Measurements from ENCODE around the gene RUNX1. TPM values are rescaled to one million over a fixed set of nuclear protein-coding genes. Genes with fewer than 3 reads are reported as not detected.

The RUNX1 gene
- total and polyA plus RNA-seq, 2 donors = 18.5 to 29.6 TPM

- H3K36me3 ChIP-seq (ENCODE audit: control insufficient read depth in 2 of 2, insufficient read depth in 2 of 2, low read length in 1 of 2) = peaks cover 4% of the 10 kb centered on the region in 2 donors
- under 1% methylated on average over 45 of the region's 45 CpGs for WGBS
- peak overlapping the region; percentile 71 to 81 for H3K4me3 ChIP-seq (ENCODE audit: low read length in 2 of 2)
- peak overlapping the region; percentile 87 to 93 for H3K27ac ChIP-seq (ENCODE audit: low read depth in 1 of 2, low read length in 1 of 2)
- H3K27me3 ChIP-seq (ENCODE audit: control insufficient read depth in 2 of 2, insufficient read depth in 1 of 2, low read length in 1 of 2) = peaks cover 0 to 19% of the 10 kb centered on the region in 2 donors
- peaks cover 22 to 55% of the 10 kb centered on the region in 2 donors for H3K4me1 ChIP-seq (ENCODE audit: control insufficient read depth in 2 of 2, insufficient read depth in 2 of 2, low read length in 2 of 2)
- H3K9me3 ChIP-seq (ENCODE audit: control insufficient read depth in 2 of 2, insufficient read depth in 1 of 2, low read length in 1 of 2) = no peaks in the 10 kb centered on the region
- DNase-seq (ENCODE audit: low read depth in 6 of 9, low spot score in 9 of 9) = peak in 2 of 9 donors; percentile 45 to 76
Observed at GRCh38 chr21:34889320-34889675, 159.8 kb downstream of the RUNX1 start.

- Histone ChIP-seq H3K27ac (ENCODE audit: low read depth in 1 of 2, low read length in 1 of 2) (peak overlapping the region; percentile 87 to 93), H3K4me3 (ENCODE audit: low read length in 2 of 2) (peak overlapping the region; percentile 71 to 81), H3K4me1 (ENCODE audit: control insufficient read depth in 2 of 2, insufficient read depth in 2 of 2, low read length in 2 of 2) (peaks cover 22 to 52% of the 10 kb centered on the region in 2 donors), H3K9me3 (ENCODE audit: control insufficient read depth in 2 of 2, insufficient read depth in 1 of 2, low read length in 1 of 2) (no peaks in the 10 kb centered on the region), H3K27me3 (ENCODE audit: control insufficient read depth in 2 of 2, insufficient read depth in 1 of 2, low read length in 1 of 2) (peaks cover 0 to 19% of the 10 kb centered on the region in 2 donors), H3K36me3 (ENCODE audit: control insufficient read depth in 2 of 2, insufficient read depth in 2 of 2, low read length in 1 of 2) (peaks cover 4 to 7% of the 10 kb centered on the region in 2 donors)
- under 1% methylated on average over 96 of the region's 96 CpGs for WGBS
- DNase-seq (ENCODE audit: low read depth in 6 of 9, low spot score in 9 of 9) = peak in 7 of 9 donors; percentile 56 to 86 (median 67)
Observed at GRCh38 chr21:34888569-34889319, 160.4 kb downstream of the RUNX1 start.

GRCh38 chr21:34887725-34888568, 161.2 kb downstream of the RUNX1 start:
- no peaks in the 10 kb centered on the region for H3K9me3 ChIP-seq (ENCODE audit: control insufficient read depth in 2 of 2, insufficient read depth in 1 of 2, low read length in 1 of 2)
- H3K4me3 ChIP-seq (ENCODE audit: low read length in 2 of 2) = peak overlapping the region; percentile 52 to 81
- H3K36me3 ChIP-seq (ENCODE audit: control insufficient read depth in 2 of 2, insufficient read depth in 2 of 2, low read length in 1 of 2) = peaks cover 4 to 11% of the 10 kb centered on the region in 2 donors
- peaks cover 0 to 19% of the 10 kb centered on the region in 2 donors for H3K27me3 ChIP-seq (ENCODE audit: control insufficient read depth in 2 of 2, insufficient read depth in 1 of 2, low read length in 1 of 2)
- WGBS = under 1% methylated on average over 40 of the region's 40 CpGs
- H3K4me1 ChIP-seq (ENCODE audit: control insufficient read depth in 2 of 2, insufficient read depth in 2 of 2, low read length in 2 of 2) = peaks cover 22 to 58% of the 10 kb centered on the region in 2 donors
- peak in 8 of 9 donors; percentile 56 to 87 (median 69) for DNase-seq (ENCODE audit: low read depth in 6 of 9, low spot score in 9 of 9)
- H3K27ac ChIP-seq (ENCODE audit: low read depth in 1 of 2, low read length in 1 of 2) = peak overlapping the region; percentile 86 to 87

- H3K4me1 ChIP-seq (ENCODE audit: control insufficient read depth in 2 of 2, insufficient read depth in 2 of 2, low read length in 2 of 2) = peaks cover 22 to 61% of the 10 kb centered on the region in 2 donors
Observed at GRCh38 chr21:34887105-34887442, 162.0 kb downstream of the RUNX1 start.

GRCh38 chr21:34886240-34887104, 162.6 kb downstream of the RUNX1 start:
- no peaks in the 10 kb centered on the region for H3K9me3 ChIP-seq (ENCODE audit: control insufficient read depth in 2 of 2, insufficient read depth in 1 of 2, low read length in 1 of 2)
- peaks cover 4 to 16% of the 10 kb centered on the region in 2 donors for H3K36me3 ChIP-seq (ENCODE audit: control insufficient read depth in 2 of 2, insufficient read depth in 2 of 2, low read length in 1 of 2)
- peaks cover 0 to 19% of the 10 kb centered on the region in 2 donors for H3K27me3 ChIP-seq (ENCODE audit: control insufficient read depth in 2 of 2, insufficient read depth in 1 of 2, low read length in 1 of 2)
- H3K4me3 ChIP-seq (ENCODE audit: low read length in 2 of 2) = peak overlapping the region; percentile 52 to 81
- DNase-seq (ENCODE audit: low read depth in 6 of 9, low spot score in 9 of 9) = peak in 2 of 9 donors; percentile 40 to 69
- H3K27ac ChIP-seq (ENCODE audit: low read depth in 1 of 2, low read length in 1 of 2) = peak overlapping the region; percentile 33 to 72
- 5% methylated on average over 56 of the region's 56 CpGs for WGBS
- H3K4me1 ChIP-seq (ENCODE audit: control insufficient read depth in 2 of 2, insufficient read depth in 2 of 2, low read length in 2 of 2) = peaks cover 22 to 59% of the 10 kb centered on the region in 2 donors

More at GRCh38 chr21:34887105-34887442, 162.0 kb downstream of the RUNX1 start:
- 6% methylated on average over 15 of the region's 15 CpGs for WGBS
- Histone ChIP-seq H3K27me3 (ENCODE audit: control insufficient read depth in 2 of 2, insufficient read depth in 1 of 2, low read length in 1 of 2) (peaks cover 0 to 19% of the 10 kb centered on the region in 2 donors), H3K9me3 (ENCODE audit: control insufficient read depth in 2 of 2, insufficient read depth in 1 of 2, low read length in 1 of 2) (no peaks in the 10 kb centered on the region), H3K36me3 (ENCODE audit: control insufficient read depth in 2 of 2, insufficient read depth in 2 of 2, low read length in 1 of 2) (peaks cover 4 to 15% of the 10 kb centered on the region in 2 donors), H3K27ac (ENCODE audit: low read depth in 1 of 2, low read length in 1 of 2) (peak overlapping the region; percentile 72 to 86), H3K4me3 (ENCODE audit: low read length in 2 of 2) (peak overlapping the region; percentile 52 to 81)
- peak in 1 of 9 donors; percentile 53 for DNase-seq (ENCODE audit: low read depth in 6 of 9, low spot score in 9 of 9)

GRCh38 chr21:34885626-34886239, 163.4 kb downstream of the RUNX1 start:
- Histone ChIP-seq H3K4me3 (ENCODE audit: low read length in 2 of 2) (peak overlapping the region; percentile 52 to 81), H3K36me3 (ENCODE audit: control insufficient read depth in 2 of 2, insufficient read depth in 2 of 2, low read length in 1 of 2) (peaks cover 4 to 23% of the 10 kb centered on the region in 2 donors), H3K27ac (ENCODE audit: low read depth in 1 of 2, low read length in 1 of 2) (peak overlapping the region; percentile 1 to 46), H3K9me3 (ENCODE audit: control insufficient read depth in 2 of 2, insufficient read depth in 1 of 2, low read length in 1 of 2) (no peaks in the 10 kb centered on the region), H3K27me3 (ENCODE audit: control insufficient read depth in 2 of 2, insufficient read depth in 1 of 2, low read length in 1 of 2) (peaks cover 0 to 13% of the 10 kb centered on the region in 2 donors), H3K4me1 (ENCODE audit: control insufficient read depth in 2 of 2, insufficient read depth in 2 of 2, low read length in 2 of 2) (peaks cover 17 to 52% of the 10 kb centered on the region in 2 donors)
- DNase-seq (ENCODE audit: low read depth in 6 of 9, low spot score in 9 of 9) = peak in 1 of 9 donors; percentile 53
- WGBS = 17% methylated on average over 24 of the region's 24 CpGs

GRCh38 chr21:34885125-34885524, 164.0 kb downstream of the RUNX1 start:
- peaks cover 12 to 46% of the 10 kb centered on the region in 2 donors for H3K4me1 ChIP-seq (ENCODE audit: control insufficient read depth in 2 of 2, insufficient read depth in 2 of 2, low read length in 2 of 2)
- no peak overlapping the region for H3K27ac ChIP-seq (ENCODE audit: low read depth in 1 of 2, low read length in 1 of 2)
- peaks cover 7 to 28% of the 10 kb centered on the region in 2 donors for H3K36me3 ChIP-seq (ENCODE audit: control insufficient read depth in 2 of 2, insufficient read depth in 2 of 2, low read length in 1 of 2)
- H3K27me3 ChIP-seq (ENCODE audit: control insufficient read depth in 2 of 2, insufficient read depth in 1 of 2, low read length in 1 of 2) = peaks cover 0 to 7% of the 10 kb centered on the region in 2 donors
- 30% methylated on average over 6 of the region's 6 CpGs for WGBS
- H3K9me3 ChIP-seq (ENCODE audit: control insufficient read depth in 2 of 2, insufficient read depth in 1 of 2, low read length in 1 of 2) = no peaks in the 10 kb centered on the region
- peak overlapping the region; percentile 52 to 81 for H3K4me3 ChIP-seq (ENCODE audit: low read length in 2 of 2)
- no peak for DNase-seq (ENCODE audit: low read depth in 6 of 9, low spot score in 9 of 9)

GRCh38 chr21:34884346-34884929, 164.7 kb downstream of the RUNX1 start:
- no peak for DNase-seq (ENCODE audit: low read depth in 6 of 9, low spot score in 9 of 9)
- Histone ChIP-seq H3K4me1 (ENCODE audit: control insufficient read depth in 2 of 2, insufficient read depth in 2 of 2, low read length in 2 of 2) (peaks cover 11 to 46% of the 10 kb centered on the region in 2 donors), H3K27ac (ENCODE audit: low read depth in 1 of 2, low read length in 1 of 2) (no peak overlapping the region), H3K36me3 (ENCODE audit: control insufficient read depth in 2 of 2, insufficient read depth in 2 of 2, low read length in 1 of 2) (peaks cover 7 to 34% of the 10 kb centered on the region in 2 donors), H3K27me3 (ENCODE audit: control insufficient read depth in 2 of 2, insufficient read depth in 1 of 2, low read length in 1 of 2) (peaks cover 0 to 7% of the 10 kb centered on the region in 2 donors), H3K9me3 (ENCODE audit: control insufficient read depth in 2 of 2, insufficient read depth in 1 of 2, low read length in 1 of 2) (no peaks in the 10 kb centered on the region), H3K4me3 (ENCODE audit: low read length in 2 of 2) (peak overlapping the region in 1 of 2 donors; percentile 17)
- WGBS = 42% methylated on average over 3 of the region's 3 CpGs

Measured in thymus (tissue), 11 donors.